HEK293T (cell line): ENCODE measurements around the gene DCUN1D2.

ENCODE experiments used
- BHLHE40 ChIP-seq: fragments of 450-650 bp; IDR thresholded peaks from 2 replicates; pipeline ENCODE4 v1.6.1; 2016; ENCODE audit warnings: mild to moderate bottlenecking, moderate library complexity, borderline replicate concordance
- CTBP1 ChIP-seq: fragments of 450-650 bp; IDR thresholded peaks from 2 replicates; pipeline ENCODE4 v1.6.1; 2016; ENCODE audit warnings: borderline replicate concordance
- ELF4 ChIP-seq: fragments of 450-650 bp; IDR thresholded peaks from 2 replicates; pipeline ENCODE4 v1.6.1; 2017; ENCODE audit warnings: antibody characterized with exemption
- FOXK2 ChIP-seq: fragments of 450-650 bp; IDR thresholded peaks from 2 replicates; pipeline ENCODE4 v1.6.1; 2016; ENCODE audit warnings: mild to moderate bottlenecking
- FOXM1 ChIP-seq: fragments of 450-650 bp; IDR thresholded peaks from 2 replicates; pipeline ENCODE4 v1.6.1; 2017; ENCODE audit warnings: mild to moderate bottlenecking, borderline replicate concordance
- HDGF ChIP-seq: fragments of 450-650 bp; IDR thresholded peaks from 2 replicates; pipeline ENCODE4 v1.6.1; 2017; ENCODE audit warnings: antibody characterized with exemption, borderline replicate concordance
- NFRKB ChIP-seq: fragments of 450-650 bp; IDR thresholded peaks from 2 replicates; pipeline ENCODE4 v1.6.1; 2016; ENCODE audit warnings: mild to moderate bottlenecking, moderate library complexity
- SP1 ChIP-seq: fragments of 450-650 bp; IDR thresholded peaks from 2 replicates; pipeline ENCODE4 v1.6.1; 2017
- SUZ12 ChIP-seq: fragments of 450-650 bp; IDR thresholded peaks from 2 replicates; pipeline ENCODE4 v1.6.1; 2016; ENCODE audit warnings: mild to moderate bottlenecking
- TARDBP ChIP-seq: fragments of 450-650 bp; IDR thresholded peaks from 2 replicates; pipeline ENCODE4 v1.6.1; 2016
- TF ChIP-seq, protein P1 (sequence below): fragments of 450-650 bp; IDR thresholded peaks from 2 replicates; pipeline ENCODE4 v1.6.1; 2016

GRCh38 chr13:113469582-113469981, 20.9 kb downstream of the DCUN1D2 start:
- TF ChIP-seq FOXM1: no peak
- TF ChIP-seq TARDBP: no peak
- TF ChIP-seq SUZ12: no peak
- no peak for TF ChIP-seq NFRKB
- TF ChIP-seq HDGF: no peak
- no peak for TF ChIP-seq CTBP1
- TF ChIP-seq ELF4: no peak
- no peak for TF ChIP-seq FOXK2
- TF ChIP-seq, protein P1, sequence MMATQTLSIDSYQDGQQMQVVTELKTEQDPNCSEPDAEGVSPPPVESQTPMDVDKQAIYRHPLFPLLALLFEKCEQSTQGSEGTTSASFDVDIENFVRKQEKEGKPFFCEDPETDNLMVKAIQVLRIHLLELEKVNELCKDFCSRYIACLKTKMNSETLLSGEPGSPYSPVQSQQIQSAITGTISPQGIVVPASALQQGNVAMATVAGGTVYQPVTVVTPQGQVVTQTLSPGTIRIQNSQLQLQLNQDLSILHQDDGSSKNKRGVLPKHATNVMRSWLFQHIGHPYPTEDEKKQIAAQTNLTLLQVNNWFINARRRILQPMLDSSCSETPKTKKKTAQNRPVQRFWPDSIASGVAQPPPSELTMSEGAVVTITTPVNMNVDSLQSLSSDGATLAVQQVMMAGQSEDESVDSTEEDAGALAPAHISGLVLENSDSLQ: no peak
- TF ChIP-seq SP1: no peak
- no peak for TF ChIP-seq BHLHE40
